K562 (cell line): ENCODE data around the gene NAV2. TPM values are rescaled to one million over a fixed set of nuclear protein-coding genes. Genes with fewer than 3 reads are reported as not detected.
A peak's percentile ranks its signal among the peaks of the same experiment; 100 is the strongest.

ENCODE experiments used
- BCL6 ChIP-seq: fragments of 250-450 bp; sonication (Bioruptor Pico); IDR thresholded peaks from 2 replicates; pipeline ENCODE4 v1.4.0; 2020
- CBFB ChIP-seq: sonication (generic); formaldehyde crosslinking; IDR thresholded peaks from 2 replicates; pipeline ENCODE4 v1.4.0; 2020; ENCODE audit warnings: mild to moderate bottlenecking, missing genetic modification reagents
- E4F1 ChIP-seq: fragments of 250-450 bp; sonication (Bioruptor Pico); IDR thresholded peaks from 2 replicates; pipeline ENCODE4 v1.5.0; 2021; ENCODE audit warnings: mild to moderate bottlenecking, borderline replicate concordance
- EWSR1 ChIP-seq: fragments of 450-650 bp; IDR thresholded peaks from 2 replicates; pipeline ENCODE4 v1.6.1; 2018; ENCODE audit warnings: borderline replicate concordance, mild to moderate bottlenecking, low read depth, moderate library complexity; ENCODE audit not compliant: partially characterized antibody
- KAT2B ChIP-seq: IDR thresholded peaks from one replicate; pipeline ENCODE4 v1.6.1; 2012; ENCODE audit warnings: low read depth, mild to moderate bottlenecking, control low read depth, inconsistent platforms, low read length, moderate library complexity
- MEF2D ChIP-seq: conservative IDR thresholded peaks from 2 replicates; pipeline ENCODE4 v1.6.1; 2016; ENCODE audit warnings: low read depth, missing genetic modification characterization, missing compliant biosample characterization
- MYNN ChIP-seq, 2 experiments: sonication (generic); formaldehyde crosslinking in 1 of 2; IDR thresholded peaks; 2 replicates each; pipeline versions ENCODE4 v1.5.0 to v1.6.1; 2016 to 2020; ENCODE audit warnings: antibody characterized with exemption in 1 of 2, missing genetic modification reagents in 1 of 2
- PKNOX1 ChIP-seq: fragments of 450-650 bp; IDR thresholded peaks from 2 replicates; pipeline ENCODE4 v1.6.1; 2016
- SRSF1 ChIP-seq: fragments of 200-400 bp; formaldehyde crosslinking; IDR thresholded peaks from 2 replicates; pipeline ENCODE4 v1.6.1; 2017; ENCODE audit warnings: mild to moderate bottlenecking, low read depth, low read length, moderate library complexity
- SRSF3 ChIP-seq: fragments of 200-400 bp; formaldehyde crosslinking; IDR thresholded peaks from 2 replicates; pipeline ENCODE4 v1.6.1; 2016; ENCODE audit warnings: mild to moderate bottlenecking, low read length, moderate library complexity; ENCODE audit not compliant: insufficient read depth
- ZEB2 ChIP-seq: fragments of 450-650 bp; IDR thresholded peaks from 2 replicates; pipeline ENCODE4 v1.6.1; 2016
- ZNF318 ChIP-seq, 2 experiments: fragments of 450-650 bp; IDR thresholded peaks; 2 replicates each; pipeline ENCODE4 v1.6.1; 2016; ENCODE audit warnings: mild to moderate bottlenecking in 2 of 2, borderline replicate concordance in 1 of 2, low read depth in 1 of 2, moderate library complexity in 1 of 2
- ZNF707 ChIP-seq: fragments of 250-450 bp; sonication (Bioruptor Pico); conservative IDR thresholded peaks from 2 replicates; pipeline ENCODE4 v1.8.0; 2022; ENCODE audit warnings: inconsistent platforms, mild to moderate bottlenecking, moderate library complexity
- polyA plus RNA-seq, 8 experiments: library from polyadenylated mRNA; depleted of rRNA in 4 of 8; stranded (reverse) in 5 of 8; unstranded in 3 of 8; fragments of >200 nt; fragmentation: Nextera tagmentation in 2 of 8; fragmentation: Illumina TruSeq in 1 of 8; extraction: Ambion mirVana in 2 of 8; extraction: Trizol in 1 of 8; gene quantifications; 2 replicates each; pipeline versions ENCODE4 v1.2.1 to v1.2.3, GENCODE V29; 2011 to 2014; ENCODE audit warnings: inconsistent platforms in 1 of 8, missing spikeins in 1 of 8
- total RNA-seq, 7 experiments: library from RNA; depleted of rRNA in 6 of 7; stranded (reverse); fragments of >200 nt in 6 of 7; fragmentation: Illumina TruSeq in 2 of 7; extraction: Trizol in 2 of 7; gene quantifications; 2 replicates each; pipeline versions ENCODE4 v1.2.1 to v1.2.3, GENCODE V29; 2011 to 2021; ENCODE audit warnings: low replicate concordance in 1 of 7
- TF ChIP-seq, protein P1 (sequence below): sonication (generic); formaldehyde crosslinking; IDR thresholded peaks from 2 replicates; pipeline ENCODE4 v1.8.0; 2022; ENCODE audit warnings: mild to moderate bottlenecking, missing genetic modification reagents

Gene NAV2
- total and polyA plus RNA-seq, 9 of the 15 experiments (the other 6 are each of a cell fraction or from before 2014, with no cell fraction given), result 0.03 to 0.35 (median 0.05) TPM

DNA sequence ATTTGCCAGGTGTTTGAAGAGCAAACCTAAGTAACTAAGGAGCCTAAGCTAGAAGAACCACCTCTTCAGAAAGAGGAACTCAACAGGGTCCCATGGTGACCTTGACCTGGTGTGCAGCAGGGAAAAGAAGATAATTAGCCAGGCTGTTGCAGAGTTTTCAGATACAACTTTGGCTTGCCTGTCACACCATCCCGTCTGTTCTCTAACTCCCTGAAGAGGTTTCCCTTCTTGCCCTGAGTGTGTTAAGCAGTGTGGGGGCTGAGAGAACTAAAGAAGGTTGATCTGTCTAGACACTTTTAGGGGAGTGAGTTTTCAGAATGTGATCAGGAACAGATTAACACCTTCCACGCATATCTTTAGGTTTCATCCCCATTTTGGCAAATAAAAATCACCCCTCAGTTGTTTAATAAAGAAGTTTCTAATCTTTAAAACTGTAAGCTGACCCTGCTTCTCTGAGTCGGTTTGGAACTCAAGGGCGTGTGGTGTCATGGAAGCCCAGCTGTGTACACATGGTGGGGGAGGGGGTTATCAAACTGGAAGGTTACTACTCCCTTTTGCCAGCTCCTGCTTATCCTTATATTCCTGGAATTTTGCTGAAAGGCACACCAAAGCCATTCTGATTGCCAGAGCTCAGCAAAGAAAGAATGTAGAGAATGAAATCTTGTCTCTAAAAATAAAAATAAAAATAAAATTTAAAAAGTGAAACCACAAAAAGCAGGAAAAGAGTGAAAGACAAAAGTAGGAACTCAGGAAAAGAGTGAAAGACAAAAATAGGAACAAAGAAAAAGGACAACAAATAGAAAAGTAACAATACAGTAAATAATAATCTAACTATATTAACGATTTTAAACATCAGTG, 377.4 kb downstream of the NAV2 start (continued):
- TF ChIP-seq ZNF318 (IDR thresholded peaks at IDR 0.05; ENCODE audit: borderline replicate concordance in 1 of 2, low read depth in 1 of 2) (peak; percentile 24 to 95; a peak in 2 of 4 replicates), MEF2D (no peak), PKNOX1 (peak; percentile 73), KAT2B (no peak), MYNN (IDR thresholded peaks at IDR 0.05) (no peak), MYNN (CRISPR knock-in tag; IDR thresholded peaks at IDR 0.05) (no peak), ZEB2 (no peak; the same call in 1 of the 2 replicates), SRSF1 (no peak), BCL6 (CRISPR knock-in tag) (no peak), E4F1 (CRISPR knock-in tag) (no peak), SRSF3 (no peak), EWSR1 (no peak), CBFB (CRISPR knock-in tag) (no peak), ZNF707 (no peak)
- TF ChIP-seq, protein P1, sequence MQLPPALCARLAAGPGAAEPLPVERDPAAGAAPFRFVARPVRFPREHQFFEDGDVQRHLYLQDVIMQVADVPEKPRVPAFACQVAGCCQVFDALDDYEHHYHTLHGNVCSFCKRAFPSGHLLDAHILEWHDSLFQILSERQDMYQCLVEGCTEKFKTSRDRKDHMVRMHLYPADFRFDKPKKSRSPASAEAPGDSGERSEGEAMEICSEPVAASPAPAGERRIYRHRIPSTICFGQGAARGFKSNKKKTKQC (CRISPR knock-in tag), result no peak
